Fibroblast of mammary gland (primary cell): ENCODE measurements around the gene ASAP2.

Source experiments
- DNase-seq: peaks from one replicate; pipeline ENCODE4 v3.0.0-alpha.2; 2010; ENCODE audit warnings: low read depth
- H3K4me3 ChIP-seq: 2 replicates; pipeline ENCODE4 v1.5.1; 2011; ENCODE audit warnings: low read depth, mild to moderate bottlenecking, low read length, moderate library complexity; ENCODE audit not compliant: control insufficient read depth
- CTCF ChIP-seq: conservative IDR thresholded peaks from 2 replicates; pipeline ENCODE4 v1.5.1; 2011; ENCODE audit warnings: low read depth, low read length, inconsistent platforms; ENCODE audit not compliant: control insufficient read depth, insufficient read depth

ASAP2 gene

GRCh38 chr2:9318461-9319337 is 112.1 kb downstream of the ASAP2 start:
- no peak for TF ChIP-seq CTCF
- DNase-seq = no peak
- no peak overlapping the region for H3K4me3 ChIP-seq

DNA sequence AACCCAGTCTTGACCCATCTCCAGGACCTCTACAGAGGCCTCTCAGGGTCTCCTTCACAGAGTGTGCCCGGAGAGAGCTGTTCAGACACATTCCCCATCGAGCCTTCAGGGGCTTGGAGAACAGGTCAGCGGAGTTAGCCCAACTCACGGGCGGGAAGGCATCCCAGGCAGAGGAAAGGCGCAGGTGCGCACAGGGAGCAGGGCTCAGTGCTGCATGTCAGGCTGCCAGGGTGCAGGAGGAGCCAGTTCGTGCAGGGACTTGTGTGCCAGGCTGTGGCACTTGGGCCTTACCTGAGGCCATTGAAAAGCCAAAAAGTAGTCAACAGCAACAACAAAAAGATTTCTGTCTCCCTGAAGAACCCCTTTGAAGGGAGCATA is 112.7 kb downstream of the ASAP2 start:
- DNase-seq = no peak
- no peak for TF ChIP-seq CTCF
- no peak overlapping the region for H3K4me3 ChIP-seq

DNA sequence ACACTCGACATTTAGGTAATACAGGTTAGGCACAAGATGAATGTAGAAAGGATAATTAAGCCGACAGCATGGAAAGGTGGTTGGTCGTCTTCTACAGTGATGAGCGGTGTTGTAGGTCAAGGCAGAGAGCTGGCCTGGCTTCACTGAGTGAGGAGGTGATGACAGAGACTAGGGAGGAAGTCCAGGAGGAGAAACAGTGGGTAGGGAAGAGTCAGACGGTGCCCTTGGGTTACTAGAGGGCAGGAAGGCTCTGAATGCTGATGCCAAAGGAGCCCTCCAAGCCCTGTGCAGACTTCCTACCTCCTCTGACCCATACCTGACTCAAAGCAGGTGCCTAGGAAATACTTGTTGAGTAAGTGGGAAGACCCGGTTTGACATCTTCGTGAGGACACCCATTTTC is 116.0 kb downstream of the ASAP2 start:
- DNase-seq = no peak
- TF ChIP-seq CTCF = no peak
- no peak overlapping the region for H3K4me3 ChIP-seq

- DNase-seq = no peak
- H3K4me3 ChIP-seq = no peak overlapping the region
- TF ChIP-seq CTCF = no peak
Measured at GRCh38 chr2:9325428-9325827, 118.8 kb downstream of the ASAP2 start.

- no peak for TF ChIP-seq CTCF
- no peak overlapping the region for H3K4me3 ChIP-seq
- DNase-seq = no peak
Measured at GRCh38 chr2:9326975-9327374, 120.4 kb downstream of the ASAP2 start.

- H3K4me3 ChIP-seq = no peak overlapping the region
- no peak for DNase-seq
- no peak for TF ChIP-seq CTCF
Measured at GRCh38 chr2:9327873-9328352, 121.3 kb downstream of the ASAP2 start.
